Bone marrow (tissue), 2 donors: ENCODE measurements around the gene PLA2G15.

Experiments
- DNase-seq, 2 donors: peaks; one replicate each; lab custom pipeline; 2025; lab: John Stamatoyannopoulos, UW

The PLA2G15 gene, protein sequence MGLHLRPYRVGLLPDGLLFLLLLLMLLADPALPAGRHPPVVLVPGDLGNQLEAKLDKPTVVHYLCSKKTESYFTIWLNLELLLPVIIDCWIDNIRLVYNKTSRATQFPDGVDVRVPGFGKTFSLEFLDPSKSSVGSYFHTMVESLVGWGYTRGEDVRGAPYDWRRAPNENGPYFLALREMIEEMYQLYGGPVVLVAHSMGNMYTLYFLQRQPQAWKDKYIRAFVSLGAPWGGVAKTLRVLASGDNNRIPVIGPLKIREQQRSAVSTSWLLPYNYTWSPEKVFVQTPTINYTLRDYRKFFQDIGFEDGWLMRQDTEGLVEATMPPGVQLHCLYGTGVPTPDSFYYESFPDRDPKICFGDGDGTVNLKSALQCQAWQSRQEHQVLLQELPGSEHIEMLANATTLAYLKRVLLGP

DNA sequence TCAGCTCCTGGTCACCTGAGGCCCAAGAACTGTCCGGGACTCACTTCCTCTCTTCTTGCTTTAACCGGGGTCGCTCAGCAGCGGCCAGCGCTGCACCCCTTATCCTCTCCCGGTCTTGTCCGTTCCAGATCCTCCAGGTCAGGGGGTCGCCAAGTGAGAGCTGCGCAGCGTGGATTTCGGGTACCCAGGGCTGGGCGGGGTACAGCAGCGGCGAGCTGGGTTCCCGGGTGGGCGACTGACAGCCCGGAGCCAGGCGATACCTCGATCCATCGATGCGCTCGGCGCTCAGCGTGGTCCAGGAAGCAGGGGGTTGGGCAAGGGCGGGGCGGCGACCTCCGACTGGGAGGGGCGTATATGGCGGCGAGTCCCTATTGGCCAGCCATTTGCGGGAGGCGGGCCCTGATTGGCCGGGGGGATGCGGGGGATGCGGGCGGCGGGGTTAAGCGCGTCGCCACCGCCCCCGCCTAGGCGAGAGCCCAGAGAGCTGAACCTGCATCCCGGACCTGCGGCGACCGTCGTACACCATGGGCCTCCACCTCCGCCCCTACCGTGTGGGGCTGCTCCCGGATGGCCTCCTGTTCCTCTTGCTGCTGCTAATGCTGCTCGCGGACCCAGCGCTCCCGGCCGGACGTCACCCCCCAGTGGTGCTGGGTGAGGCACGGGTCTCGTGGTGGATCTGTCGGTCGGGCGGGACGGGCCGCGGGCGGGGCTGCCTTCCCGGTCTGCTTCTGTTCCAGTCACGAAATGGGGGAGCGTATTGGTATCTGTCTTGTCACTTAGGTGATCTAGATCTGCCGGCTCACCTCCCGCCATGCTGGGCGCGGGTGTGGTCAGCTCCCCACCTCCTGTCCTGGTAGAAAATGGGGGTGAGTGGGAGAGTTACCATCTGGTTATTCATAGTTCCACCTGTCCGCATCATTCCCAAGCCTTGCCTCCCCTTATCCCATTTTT lies at the start of gene PLA2G15:
Gene PLA2G15 (plus strand): TSS at position 471 of the 951 bp plus-strand sequence. CDS start 54 bp downstream, at position 525.
- peak; percentile 83 to 89 for DNase-seq

DNA sequence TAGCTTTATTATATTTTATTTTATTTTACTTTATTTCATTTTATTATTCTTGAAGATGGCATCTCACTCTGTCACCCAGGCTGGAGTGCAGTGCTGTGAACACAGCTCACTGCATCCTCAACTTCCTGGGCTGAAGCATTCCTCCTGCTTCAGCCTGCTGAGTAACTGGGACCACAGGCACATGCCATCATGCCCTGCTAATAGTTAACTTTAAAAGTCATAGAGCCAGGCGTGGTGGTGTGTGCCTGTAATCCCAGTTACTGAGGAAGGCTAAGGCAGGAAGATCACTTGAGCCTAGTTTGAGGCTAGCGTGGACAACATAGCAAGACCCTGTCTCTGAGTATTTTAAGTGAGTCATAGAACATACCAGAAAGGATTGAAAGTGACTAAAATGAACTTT lies 47.9 kb upstream of the PLA2G15 start:
- DNase-seq, result no peak

DNA sequence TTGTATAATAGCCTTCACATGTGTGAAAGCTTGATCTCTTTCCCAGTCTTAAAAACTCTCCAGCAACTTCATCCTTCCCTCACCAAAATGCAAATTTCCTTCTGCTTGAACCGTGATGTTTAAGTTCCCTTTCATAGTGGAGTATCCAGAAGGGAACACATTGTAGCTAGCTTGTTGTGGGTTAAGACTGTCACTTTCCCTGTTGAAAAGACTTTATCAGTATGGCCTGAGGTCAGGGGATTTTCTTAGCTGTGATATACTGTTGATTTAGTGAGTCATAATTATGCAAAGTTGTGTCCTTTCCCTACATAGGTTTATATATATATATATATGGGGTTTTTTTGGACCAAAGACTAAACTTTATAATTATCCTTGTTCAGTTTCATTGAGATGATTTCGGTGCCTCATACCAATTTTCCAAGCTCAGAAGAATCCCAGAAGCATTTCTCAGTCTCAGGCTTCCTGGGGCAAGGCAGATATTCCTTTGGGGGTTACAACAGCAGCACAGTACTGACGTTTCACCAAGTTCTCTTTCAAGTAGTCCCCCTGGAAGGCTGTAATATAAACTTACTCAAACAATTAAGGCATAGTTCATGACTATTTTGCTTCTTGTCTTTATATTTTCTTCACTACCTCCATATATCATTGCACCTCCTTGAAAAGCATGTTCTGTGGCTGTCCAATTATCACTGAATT lies 44.9 kb upstream of the PLA2G15 start:
- DNase-seq, result no peak

DNA sequence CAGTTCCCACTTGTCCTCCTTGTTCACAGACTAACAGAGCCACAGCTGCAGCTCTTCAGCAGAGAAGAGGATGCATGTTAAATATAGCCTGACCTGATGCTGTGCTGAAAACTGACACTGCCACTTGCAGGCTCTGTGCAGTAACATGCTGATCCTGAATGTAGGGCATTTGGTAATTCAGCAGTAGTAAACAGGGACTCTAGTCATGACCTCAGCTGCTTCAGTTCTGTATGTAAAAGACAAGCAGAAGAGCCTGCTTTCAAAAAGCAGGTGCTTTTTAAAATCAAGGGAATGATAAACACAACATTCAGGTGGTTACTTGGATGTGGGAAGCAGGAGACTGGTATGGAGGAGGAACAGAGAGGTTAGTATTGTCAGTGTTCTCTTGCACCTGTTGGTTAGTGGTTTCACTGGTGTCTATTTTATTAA lies 43.1 kb upstream of the PLA2G15 start:
- no peak for DNase-seq

DNA sequence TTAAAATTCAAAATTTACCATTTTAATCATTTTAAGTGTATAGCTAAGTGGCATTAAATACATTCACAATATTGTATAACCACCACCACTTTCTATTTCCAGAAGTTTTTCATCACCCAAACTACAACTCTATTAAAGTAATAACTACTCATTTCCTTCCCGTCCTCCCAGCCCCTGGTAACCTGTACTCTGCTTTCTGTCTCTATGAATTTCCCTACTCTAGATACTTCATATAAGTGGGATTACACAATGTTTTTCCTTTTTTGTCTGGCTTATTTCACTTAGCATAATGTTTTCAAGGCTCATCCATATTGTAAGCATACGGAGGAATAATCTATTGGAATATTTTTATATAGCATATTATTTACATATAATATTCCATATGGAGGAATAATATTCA lies 38.9 kb upstream of the PLA2G15 start:
- DNase-seq, result no peak

DNA sequence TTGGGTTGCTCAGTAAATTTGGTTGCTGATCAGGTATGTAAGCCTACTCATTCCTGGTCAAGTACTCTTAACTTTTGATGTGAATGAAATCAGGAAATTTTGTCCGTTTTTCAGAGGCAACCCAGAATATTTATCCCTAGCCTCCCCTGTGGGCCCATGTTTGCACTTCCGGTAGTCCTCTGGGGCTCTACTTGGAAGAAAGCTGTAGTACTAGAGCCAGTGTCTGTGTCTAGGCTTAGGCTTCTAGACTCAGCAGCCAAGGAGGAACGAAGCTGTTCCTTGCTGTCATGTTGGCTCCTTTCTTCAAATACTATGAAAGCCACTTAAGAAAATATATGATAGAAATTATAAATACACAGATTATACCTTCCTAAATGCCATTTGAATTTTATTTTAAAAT lies 30.4 kb upstream of the PLA2G15 start:
- no peak for DNase-seq

DNA sequence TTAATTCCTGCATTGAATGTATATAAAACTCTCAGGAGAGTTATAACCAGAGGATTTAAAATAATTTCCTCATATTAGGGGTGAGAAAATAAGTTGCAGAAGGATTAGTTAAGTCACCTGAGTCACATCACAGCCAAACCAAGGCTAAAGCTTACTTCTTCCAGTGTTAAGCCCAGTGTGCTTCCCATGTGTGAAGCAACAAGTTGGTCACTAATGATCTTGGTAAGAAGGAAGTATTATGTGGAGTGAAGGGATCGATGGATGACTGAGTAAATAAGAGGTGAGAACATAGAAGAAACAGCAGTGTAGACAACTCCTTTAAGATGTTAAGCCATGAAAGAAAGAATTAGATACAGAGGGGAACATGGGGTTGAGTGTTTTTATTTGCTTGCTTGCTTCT lies 29.9 kb upstream of the PLA2G15 start:
- no peak for DNase-seq

DNA sequence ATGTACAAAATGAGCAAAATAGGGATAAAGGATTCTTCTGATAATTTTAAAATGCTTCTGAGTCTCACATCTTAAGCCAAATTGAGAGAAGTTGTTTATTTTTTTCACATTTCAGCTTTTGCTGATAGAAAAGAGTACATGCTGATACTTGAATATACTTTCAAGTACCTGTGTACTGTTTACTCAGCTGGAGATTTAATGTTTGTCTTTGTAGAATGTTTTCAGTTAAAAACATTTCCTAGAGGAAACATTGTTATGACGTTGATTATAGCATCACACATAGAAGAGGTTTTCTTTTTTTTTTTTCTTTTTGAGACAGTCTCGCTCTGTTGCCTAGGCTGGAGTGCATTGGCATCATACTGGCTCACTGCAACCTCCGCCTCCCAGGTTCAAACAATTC lies 28.9 kb upstream of the PLA2G15 start:
- DNase-seq, result no peak

DNA sequence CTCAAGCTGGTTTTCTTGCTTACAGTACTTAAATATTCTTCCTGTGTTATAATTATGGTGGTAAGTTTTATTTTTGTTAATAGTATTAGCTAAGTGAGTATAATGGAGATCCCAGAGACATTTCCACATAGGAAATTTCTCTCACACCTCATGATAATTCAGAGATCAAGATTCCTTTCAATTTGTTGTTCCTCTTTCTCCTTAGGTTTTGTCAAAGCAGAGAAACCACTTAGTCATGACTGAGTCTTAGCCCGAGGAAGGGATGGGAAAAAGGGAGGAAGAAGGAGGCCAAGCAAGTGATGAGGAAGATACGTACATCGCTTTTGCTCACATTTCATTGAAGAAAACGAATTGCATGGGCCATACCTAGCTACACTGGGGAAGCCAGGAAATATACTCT lies 27.7 kb upstream of the PLA2G15 start:
- no peak for DNase-seq

DNA sequence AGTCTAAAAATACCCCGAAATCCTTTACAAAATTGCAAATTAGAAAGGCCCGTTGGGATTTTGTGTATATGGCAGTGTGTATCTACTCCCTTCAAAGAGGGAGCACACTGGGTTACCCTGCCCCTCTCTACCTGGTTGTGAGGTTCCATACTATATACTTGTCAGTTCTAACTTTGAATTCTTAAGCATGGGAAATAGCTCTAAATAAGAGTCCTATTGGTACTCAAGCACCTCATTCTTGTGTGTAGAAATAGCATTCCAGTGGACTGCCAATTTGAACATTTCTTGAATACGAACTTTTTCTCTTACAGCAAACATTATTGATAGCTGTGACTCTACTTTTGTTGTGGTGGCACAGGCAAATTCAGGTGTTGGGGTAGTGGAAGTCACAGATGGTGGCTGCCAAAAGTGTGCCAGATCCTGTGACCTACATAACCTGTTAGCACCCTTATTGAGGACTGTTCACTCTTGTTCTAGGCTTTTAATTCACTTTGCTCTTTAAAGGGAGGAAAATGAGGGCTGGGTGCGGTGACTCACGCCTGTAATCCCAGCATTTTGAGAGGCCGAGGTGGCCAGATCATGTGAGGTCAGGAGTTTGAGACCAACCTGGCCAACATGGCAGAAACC lies 25.3 kb upstream of the PLA2G15 start:
- DNase-seq, result no peak

DNA sequence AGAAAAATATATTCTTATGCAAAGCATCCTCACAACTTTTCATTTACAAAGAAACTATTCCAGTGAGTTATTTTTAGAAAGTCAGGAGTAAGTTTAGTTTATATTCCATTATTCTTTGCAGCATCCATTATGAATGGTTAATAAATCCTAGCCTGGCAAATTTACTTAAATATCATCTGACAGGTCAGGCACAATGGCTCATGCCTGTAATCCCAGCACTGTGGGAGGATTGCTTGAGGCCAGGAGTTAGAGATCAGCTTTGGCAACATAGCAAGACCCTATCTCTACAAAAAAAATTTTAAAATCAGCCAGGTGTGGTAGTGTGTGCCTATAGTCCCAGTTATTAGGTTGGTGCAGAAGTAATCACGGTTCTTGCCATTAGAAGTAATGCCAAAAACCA lies 22.1 kb upstream of the PLA2G15 start:
- DNase-seq, result no peak

DNA sequence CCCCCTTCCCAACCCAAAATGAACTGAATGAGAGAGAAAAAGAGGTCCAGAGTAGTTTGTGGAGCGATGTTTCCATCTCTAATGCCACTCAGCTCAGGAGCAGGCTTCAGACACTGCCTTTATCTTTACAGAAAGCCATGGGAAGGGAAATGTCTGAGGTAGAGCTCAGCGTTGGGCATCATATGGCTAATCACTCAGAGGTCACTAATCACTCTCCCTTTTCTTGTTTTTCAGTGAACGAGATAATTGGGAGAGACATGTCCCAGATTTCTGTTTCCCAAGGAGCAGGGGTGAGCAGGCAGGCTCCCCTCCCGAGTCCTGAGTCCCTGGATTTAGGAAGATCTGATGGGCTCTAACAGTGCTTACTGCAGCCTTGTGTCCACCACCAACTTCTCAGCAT lies 19.1 kb upstream of the PLA2G15 start:
- no peak for DNase-seq

DNA sequence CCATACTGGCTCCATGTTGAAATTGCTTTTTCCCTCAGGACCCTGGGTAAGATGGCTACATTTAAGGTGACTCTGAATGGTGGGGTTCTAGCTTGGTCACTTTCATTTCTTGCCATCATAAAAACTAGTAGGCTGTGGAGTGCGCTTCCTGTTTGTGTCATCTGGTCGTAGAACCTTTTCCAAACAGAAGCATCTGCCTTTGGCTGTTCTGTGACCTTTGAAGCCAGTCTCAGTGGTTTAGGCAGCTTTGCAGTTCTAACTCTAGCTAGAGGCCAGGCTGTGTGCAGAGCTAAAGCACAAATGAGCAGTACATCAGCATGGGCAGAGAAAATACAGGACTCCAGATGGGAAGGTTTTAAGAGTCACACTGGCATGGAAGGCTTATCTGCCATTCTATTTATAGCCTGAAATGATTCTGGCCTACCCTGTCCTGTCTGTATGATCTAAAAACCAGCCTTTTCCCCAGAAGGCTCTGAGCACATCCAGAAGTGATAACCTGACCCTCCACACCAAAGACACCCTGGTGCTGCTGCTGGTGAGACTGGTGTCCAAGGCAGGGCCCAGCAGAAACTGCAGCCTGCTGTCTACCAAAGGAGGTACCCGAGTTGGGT lies 17.9 kb upstream of the PLA2G15 start:
- no peak for DNase-seq

DNA sequence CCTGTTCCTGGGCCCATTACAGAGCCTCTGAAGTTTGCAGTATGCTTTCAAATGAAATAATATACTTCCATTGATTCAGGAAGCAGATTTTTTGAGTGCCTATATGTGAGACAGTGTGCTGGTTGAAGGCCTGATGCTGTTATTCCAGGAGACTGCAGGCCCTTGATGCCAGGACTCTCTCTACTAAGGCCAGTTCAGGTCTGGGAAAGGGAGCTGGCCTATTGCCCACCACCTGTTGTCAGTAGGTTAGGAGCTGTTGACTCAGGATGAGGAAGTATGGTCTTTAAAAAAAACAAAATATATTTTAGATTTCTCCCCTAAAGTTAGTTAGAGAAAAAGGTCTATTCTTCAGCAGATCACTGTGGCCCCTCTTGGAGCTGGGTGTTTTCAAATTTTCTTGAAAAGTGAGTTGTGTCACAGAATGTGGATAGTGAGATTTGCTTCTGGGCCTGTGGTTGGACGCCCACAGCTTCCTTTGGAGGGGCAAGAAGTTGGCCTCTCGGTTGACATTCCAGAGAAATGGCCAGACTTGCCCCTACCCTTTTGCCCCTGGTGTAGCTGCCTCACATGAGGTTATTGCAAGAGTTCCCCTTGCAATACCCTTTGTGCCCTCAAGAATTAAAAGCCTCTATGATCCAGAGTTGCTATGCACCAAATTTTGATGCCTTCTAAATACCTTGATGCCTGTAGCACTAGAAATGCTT lies 17.2 kb upstream of the PLA2G15 start:
- no peak for DNase-seq

DNA sequence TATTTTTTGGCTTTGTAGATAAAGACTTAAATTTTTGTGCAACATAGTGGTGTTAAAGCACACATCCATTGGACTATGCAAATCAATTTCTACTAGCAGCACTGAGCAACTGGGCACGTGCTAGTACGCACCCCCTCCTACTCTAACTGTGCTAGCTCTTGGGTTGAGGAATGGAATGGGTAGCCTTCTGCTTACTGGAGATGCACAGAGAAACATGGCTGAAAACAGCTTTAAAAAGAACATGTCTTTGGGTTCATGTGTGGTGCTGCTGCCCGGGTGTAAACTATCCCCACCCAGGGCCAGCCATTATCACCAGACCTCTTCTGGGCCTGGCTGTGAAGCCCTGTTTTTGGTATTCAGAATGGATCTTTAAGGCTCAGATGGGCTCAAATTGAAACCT lies 16.5 kb upstream of the PLA2G15 start:
- DNase-seq, result no peak

DNA sequence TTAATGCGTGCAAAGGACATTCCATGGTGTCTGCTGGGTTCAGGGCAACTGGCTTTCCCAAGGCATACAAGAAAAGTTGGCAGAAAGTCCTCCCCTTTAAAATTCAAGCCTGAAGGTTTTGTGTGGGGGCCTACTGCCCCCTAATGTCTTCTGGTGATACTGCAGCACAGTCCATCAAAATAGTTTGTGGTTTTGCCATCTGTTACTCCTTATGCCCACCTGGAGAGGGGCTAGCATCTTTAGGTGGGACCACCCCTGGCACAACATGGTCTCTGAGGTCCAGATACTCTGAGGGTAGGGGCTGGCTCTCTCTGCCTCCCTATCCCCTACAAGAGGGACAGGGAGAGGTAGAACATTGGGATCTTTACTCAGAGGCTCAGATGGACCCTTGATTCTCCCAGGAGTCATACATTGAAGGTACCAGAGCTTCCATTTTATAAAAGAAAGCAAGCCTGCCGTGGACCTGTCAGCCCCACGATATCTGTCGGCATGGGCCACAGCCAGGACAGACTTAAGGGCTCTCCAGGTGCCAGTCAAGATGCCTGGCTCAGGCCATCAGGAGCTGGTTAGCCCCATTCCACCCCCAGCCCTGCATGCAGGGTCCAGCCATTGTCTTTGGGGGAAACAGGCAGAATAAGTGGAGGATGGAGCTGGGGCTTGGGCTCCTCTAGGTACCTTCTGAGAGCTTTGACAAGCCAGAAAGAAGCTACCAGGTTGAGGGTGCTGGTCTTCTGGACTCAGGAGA lies 15.6 kb upstream of the PLA2G15 start:
- peak; percentile 12 to 59 for DNase-seq

DNA sequence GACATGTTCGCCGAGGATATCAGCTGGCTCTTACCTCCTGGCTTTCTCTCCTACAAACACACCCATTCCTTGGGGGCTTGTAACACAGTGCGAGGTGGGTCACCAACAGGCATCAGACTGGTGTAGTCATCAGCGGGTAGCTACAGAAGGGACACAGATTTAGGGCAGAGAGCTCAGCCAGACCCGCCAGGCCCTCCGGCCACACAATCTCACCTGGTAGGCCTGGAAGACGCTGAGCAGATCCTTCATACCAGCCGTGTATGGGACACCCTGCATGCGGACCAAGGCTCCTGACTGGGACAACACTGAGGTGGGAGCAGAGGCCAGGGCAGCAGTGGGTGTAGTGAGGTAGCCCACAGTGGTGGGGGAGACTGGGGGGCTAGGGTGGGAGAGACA lies 15.0 kb upstream of the PLA2G15 start:
- DNase-seq, result no peak

DNA sequence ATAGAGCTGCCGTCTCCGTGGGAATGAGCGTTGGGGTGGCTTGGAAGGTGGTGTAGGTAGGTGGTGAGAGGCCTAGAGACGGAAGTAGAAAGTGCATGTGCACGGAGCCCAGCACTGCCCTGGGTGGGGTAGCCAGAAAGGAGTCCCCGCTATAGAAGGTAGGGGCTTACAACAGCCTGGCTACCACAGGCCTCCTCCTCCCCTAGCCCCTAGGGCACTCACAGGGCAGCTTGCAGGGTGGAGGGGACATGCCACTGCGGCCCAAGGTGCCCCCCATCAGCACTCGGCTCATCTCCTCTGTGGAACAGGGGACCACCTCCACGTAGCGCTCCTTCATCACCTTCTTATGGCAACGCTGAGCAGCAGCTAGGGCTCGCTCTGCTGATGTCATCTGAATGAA lies 14.2 kb upstream of the PLA2G15 start:
- no peak for DNase-seq

DNA sequence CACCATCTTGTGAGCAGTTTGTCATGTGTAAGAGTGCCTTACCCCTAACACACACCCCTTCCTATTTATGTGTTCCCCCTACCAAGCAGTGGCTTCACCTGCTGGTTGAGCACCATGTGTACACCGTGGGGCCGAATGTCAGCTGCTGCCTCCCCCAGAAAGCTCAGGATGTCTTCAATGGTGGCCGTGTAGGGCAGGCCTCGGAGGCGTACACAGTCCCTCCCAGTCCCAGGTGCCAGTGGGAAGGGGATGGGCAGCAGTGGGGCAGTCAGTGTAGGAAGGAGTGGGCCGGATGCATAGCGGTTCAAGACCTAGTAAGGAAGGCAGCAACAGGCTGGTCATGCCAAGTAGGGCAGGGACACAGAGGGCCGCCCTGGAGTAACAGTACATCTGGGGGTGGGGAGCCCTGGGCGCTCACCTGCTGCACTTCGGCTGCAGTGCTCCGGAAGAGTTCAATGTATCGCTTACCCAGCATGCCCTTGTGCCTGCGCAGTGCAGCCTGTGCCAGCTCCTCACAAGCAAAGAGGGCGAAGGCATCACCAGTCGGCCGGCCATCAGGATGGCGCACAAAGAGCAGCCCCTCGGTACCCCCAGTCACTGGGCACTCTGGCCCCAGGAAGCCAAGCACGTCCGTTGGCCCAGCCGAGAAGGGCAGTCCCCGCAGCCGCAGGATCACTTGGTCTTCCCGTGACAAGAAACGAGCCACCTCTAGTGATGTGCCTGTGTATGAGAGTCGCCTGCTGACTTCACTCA lies 13.6 kb upstream of the PLA2G15 start:
- no peak for DNase-seq
